ENCODE measurements around the gene ZNF527.

DNA sequence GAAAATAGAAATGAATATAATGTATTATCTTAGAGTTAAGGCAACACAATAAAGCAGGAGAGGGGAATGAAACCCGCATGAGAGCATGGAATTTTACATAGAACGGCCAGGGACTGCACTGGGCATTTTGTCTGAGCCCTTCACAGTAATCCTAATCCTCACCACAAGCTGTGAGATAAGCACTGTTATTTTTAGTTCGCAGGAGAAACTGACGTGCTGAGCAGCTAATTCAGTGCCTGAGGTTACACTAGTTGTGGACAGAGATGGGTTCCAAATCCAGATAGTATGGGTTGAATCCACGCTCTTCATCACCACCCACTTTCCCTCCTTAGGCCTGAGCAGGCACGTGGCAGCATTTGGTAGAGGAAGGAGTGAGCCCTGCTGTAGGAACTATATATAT, 24.8 kb upstream of the ZNF527 start:
- TF ChIP-seq, protein P1, sequence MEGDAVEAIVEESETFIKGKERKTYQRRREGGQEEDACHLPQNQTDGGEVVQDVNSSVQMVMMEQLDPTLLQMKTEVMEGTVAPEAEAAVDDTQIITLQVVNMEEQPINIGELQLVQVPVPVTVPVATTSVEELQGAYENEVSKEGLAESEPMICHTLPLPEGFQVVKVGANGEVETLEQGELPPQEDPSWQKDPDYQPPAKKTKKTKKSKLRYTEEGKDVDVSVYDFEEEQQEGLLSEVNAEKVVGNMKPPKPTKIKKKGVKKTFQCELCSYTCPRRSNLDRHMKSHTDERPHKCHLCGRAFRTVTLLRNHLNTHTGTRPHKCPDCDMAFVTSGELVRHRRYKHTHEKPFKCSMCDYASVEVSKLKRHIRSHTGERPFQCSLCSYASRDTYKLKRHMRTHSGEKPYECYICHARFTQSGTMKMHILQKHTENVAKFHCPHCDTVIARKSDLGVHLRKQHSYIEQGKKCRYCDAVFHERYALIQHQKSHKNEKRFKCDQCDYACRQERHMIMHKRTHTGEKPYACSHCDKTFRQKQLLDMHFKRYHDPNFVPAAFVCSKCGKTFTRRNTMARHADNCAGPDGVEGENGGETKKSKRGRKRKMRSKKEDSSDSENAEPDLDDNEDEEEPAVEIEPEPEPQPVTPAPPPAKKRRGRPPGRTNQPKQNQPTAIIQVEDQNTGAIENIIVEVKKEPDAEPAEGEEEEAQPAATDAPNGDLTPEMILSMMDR (IDR thresholded peaks at IDR 0.05), result no peak
- no peak for TF ChIP-seq POLR2A (IDR thresholded peaks at IDR 0.05)
